Panc1 (cell line): ENCODE measurements around the gene SAMD4A. TPM values are rescaled to one million over a fixed set of nuclear protein-coding genes. Genes with fewer than 3 reads are reported as not detected.

Experiments
- ATAC-seq: fragments of 200-7000 bp; cut with Tn5 transposase; 2 replicates; pipeline ENCODE4 v1.9.1; 2020; ENCODE audit warnings: mild to moderate bottlenecking, moderate library complexity
- BruUV-seq: library from RNA; stranded (reverse); fragments of 400-500 nt; replicated peaks from 2 replicates; lab custom pipeline; 2021; lab: Mats Ljungman, UMichigan
- CTCF ChIA-PET: fragments of 300-600 bp; sonication (Branson Sonifier 250); formaldehyde crosslinking; loops from one replicate; lab custom pipeline; 2022; ENCODE audit warnings: antibody characterized with exemption; lab: Charles Lee
- POLR2A ChIA-PET: fragments of 300-600 bp; sonication (Branson Sonifier 250); formaldehyde crosslinking; loops from one replicate; lab custom pipeline; 2022; ENCODE audit warnings: antibody characterized with exemption; lab: Charles Lee
- DNase-seq: peaks from one replicate; pipeline ENCODE4 v3.0.0-alpha.2; 2010; ENCODE audit warnings: low read depth, low spot score
- H3K27ac ChIP-seq: 2 replicates; pipeline ENCODE4 v1.5.1; 2011; ENCODE audit warnings: mild to moderate bottlenecking, low read length, inconsistent platforms
- H3K27me3 ChIP-seq: fragments of 200-500 bp; sonication (Bioruptor generic); 2 replicates; pipeline ENCODE4 v1.6.0; 2014; ENCODE audit warnings: low read length, inconsistent platforms; ENCODE audit not compliant: control insufficient read depth, insufficient read depth
- H3K36me3 ChIP-seq: fragments of 200-500 bp; sonication (Bioruptor generic); 2 replicates; pipeline ENCODE4 v1.5.1; 2014; ENCODE audit warnings: inconsistent platforms, mild to moderate bottlenecking, low read length, moderate library complexity; ENCODE audit not compliant: control insufficient read depth, insufficient read depth
- H3K4me1 ChIP-seq: 2 replicates; pipeline ENCODE4 v1.5.1; 2011; ENCODE audit warnings: inconsistent platforms, mild to moderate bottlenecking, low read length, moderate library complexity; ENCODE audit not compliant: control insufficient read depth, insufficient read depth
- H3K4me3 ChIP-seq, 2 experiments: 2 replicates each; pipeline ENCODE4 v1.5.1; 2011 to 2012; ENCODE audit warnings: low read depth in 2 of 2, low read length in 2 of 2, mild to moderate bottlenecking in 2 of 2, inconsistent platforms in 1 of 2, moderate library complexity in 1 of 2
- H3K9me3 ChIP-seq: fragments of 200-500 bp; sonication (Bioruptor generic); 2 replicates; pipeline ENCODE4 v1.5.1; 2014; ENCODE audit warnings: low read depth, mild to moderate bottlenecking, inconsistent platforms, low read length, moderate library complexity; ENCODE audit not compliant: control insufficient read depth, insufficient read depth
- CTCF ChIP-seq: fragments of 450-650 bp; IDR thresholded peaks from 2 replicates; pipeline ENCODE4 v1.5.1; 2017; ENCODE audit warnings: mild to moderate bottlenecking
- POLR2AphosphoS5 ChIP-seq: IDR thresholded peaks from 2 replicates; pipeline ENCODE4 v1.6.1; 2012; ENCODE audit warnings: mild to moderate bottlenecking, low read depth, low read length, moderate library complexity
- REST ChIP-seq, 2 experiments: IDR thresholded peaks; 2 replicates each; pipeline ENCODE4 v1.6.1; 2011 to 2012; ENCODE audit warnings: low read depth in 2 of 2, control low read depth in 1 of 2, low read length in 1 of 2, mild to moderate bottlenecking in 1 of 2, moderate library complexity in 1 of 2; ENCODE audit not compliant: insufficient read depth in 1 of 2
- SIN3A ChIP-seq: IDR thresholded peaks from 2 replicates; pipeline ENCODE4 v1.6.1; 2012; ENCODE audit warnings: low read depth, mild to moderate bottlenecking, low read length, moderate library complexity, borderline replicate concordance; ENCODE audit not compliant: insufficient read depth
- TCF7L2 ChIP-seq: IDR thresholded peaks from 2 replicates; pipeline ENCODE4 v1.6.1; 2011; ENCODE audit warnings: mild to moderate bottlenecking, low read depth, low read length, inconsistent platforms
- in situ Hi-C: cut with HindIII; loops from 2 replicates; pipeline ENCODE4 v1.10.0; 2016; ENCODE audit warnings: low sequenced_read_pairs, low pct_unique_long_range_greater_than_20kb
- intact Hi-C: fragments of 100-400 bp; cut with micrococcal nuclease; formaldehyde crosslinking; loops from one replicate; pipeline ENCODE4 v1.10.0; 2022; ENCODE audit not compliant: unreplicated experiment
- total RNA-seq: library from RNA; stranded (reverse); gene quantifications from one replicate; pipeline ENCODE4 v1.2.1, GENCODE V29; 2021; ENCODE audit not compliant: unreplicated experiment

Gene SAMD4A
- total RNA-seq, 1 experiment from 2014 or later: 15.2 TPM

- Histone ChIP-seq H3K9me3 (no peaks in the 10 kb centered on the region), H3K4me3 (no peak overlapping the region), H3K36me3 (no peaks in the 10 kb centered on the region), H3K27ac (no peak overlapping the region), H3K27me3 (no peaks in the 10 kb centered on the region), H3K4me1 (no peaks in the 10 kb centered on the region)
- no TSS peak for BruUV-seq
- POLR2A ChIA-PET: interaction anchor here (0.5 kb wide), 1 partner anchor 125 kb away, joined by 3 read pairs; no protein-coding TSS in a partner anchor
- ATAC-seq (no peak), DNase-seq (no peak)
- in situ Hi-C loops (no loop called here), intact Hi-C loops (no loop called here)
- TF ChIP-seq CTCF: no peak
- no peak for TF ChIP-seq SIN3A
- no peak for TF ChIP-seq POLR2AphosphoS5
- no peak for TF ChIP-seq TCF7L2
- TF ChIP-seq REST (IDR thresholded peaks at IDR 0.05; ENCODE audit: insufficient read depth in 1 of 2, low read depth in 2 of 2, low read length in 1 of 2): no peak
- CTCF ChIA-PET: no interaction called here
Observed at GRCh38 chr14:54767139-54767431, 200.2 kb downstream of the SAMD4A start.

GRCh38 chr14:54767450-54767849 is 200.5 kb downstream of the SAMD4A start:
- no peak overlapping the region for H3K27ac ChIP-seq
- H3K4me3 ChIP-seq: no peak overlapping the region
- DNase-seq (no peak), ATAC-seq (no peak)
- in situ Hi-C loops (no loop called here), intact Hi-C loops (no loop called here)
- H3K27me3 ChIP-seq: no peaks in the 10 kb centered on the region
- no peaks in the 10 kb centered on the region for H3K36me3 ChIP-seq
- no peaks in the 10 kb centered on the region for H3K9me3 ChIP-seq
- POLR2A ChIA-PET: interaction anchor here (0.5 kb wide), 1 partner anchor 125 kb away, joined by 3 read pairs; no protein-coding TSS in a partner anchor
- CTCF ChIA-PET: no interaction called here
- no peak for TF ChIP-seq TCF7L2
- peaks cover 2% of the 10 kb centered on the region for H3K4me1 ChIP-seq
- BruUV-seq: no TSS peak

- ATAC-seq (no peak), DNase-seq (no peak)
- CTCF ChIA-PET: no interaction called here
- Histone ChIP-seq H3K9me3 (no peaks in the 10 kb centered on the region), H3K4me1 (peaks cover 14% of the 10 kb centered on the region), H3K4me3 (no peak overlapping the region), H3K36me3 (no peaks in the 10 kb centered on the region), H3K27me3 (no peaks in the 10 kb centered on the region), H3K27ac (no peak overlapping the region)
- in situ Hi-C loops (no loop called here), intact Hi-C loops (no loop called here)
- TF ChIP-seq TCF7L2 (no peak), REST (IDR thresholded peaks at IDR 0.05; ENCODE audit: insufficient read depth in 1 of 2, low read depth in 2 of 2, low read length in 1 of 2) (no peak), SIN3A (no peak), POLR2AphosphoS5 (no peak), CTCF (no peak)
- POLR2A ChIA-PET: no interaction called here
- no TSS peak for BruUV-seq
Observed at GRCh38 chr14:54768501-54769129, 201.7 kb downstream of the SAMD4A start.
